ENCODE measurements around the gene KRI1.
A peak's percentile ranks its signal among the peaks of the same experiment; 100 is the strongest.
"Not testable (repeated sequence)": the region's sequence is repeated elsewhere in the genome, so short reads cannot be mapped to it uniquely, and the experiment has no call there.

The KRI1 gene

DNA sequence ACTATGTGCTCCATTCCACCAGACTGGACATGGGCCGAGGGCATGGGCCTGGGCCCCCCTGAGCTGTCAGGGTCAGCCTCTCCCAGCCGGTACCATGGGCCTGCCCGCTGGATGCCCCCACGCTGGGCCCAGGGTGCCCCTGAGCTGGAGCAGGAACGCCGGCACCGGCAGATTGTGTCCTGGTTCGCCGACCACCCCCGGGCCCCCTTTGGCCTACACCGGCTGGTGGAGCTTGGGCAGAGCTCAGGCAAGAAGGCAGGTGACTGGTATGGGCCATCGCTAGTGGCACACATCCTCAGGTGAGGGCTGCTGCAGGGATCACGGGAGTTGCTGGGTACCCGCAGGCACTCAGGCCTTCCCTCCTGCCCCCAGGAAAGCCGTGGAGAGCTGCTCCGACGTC is 19.0 kb downstream of the KRI1 start:
- no peak for DNase-seq

GRCh38 chr19:10544753-10545251 is 21.0 kb downstream of the KRI1 start:
- DNase-seq: no peak

DNA sequence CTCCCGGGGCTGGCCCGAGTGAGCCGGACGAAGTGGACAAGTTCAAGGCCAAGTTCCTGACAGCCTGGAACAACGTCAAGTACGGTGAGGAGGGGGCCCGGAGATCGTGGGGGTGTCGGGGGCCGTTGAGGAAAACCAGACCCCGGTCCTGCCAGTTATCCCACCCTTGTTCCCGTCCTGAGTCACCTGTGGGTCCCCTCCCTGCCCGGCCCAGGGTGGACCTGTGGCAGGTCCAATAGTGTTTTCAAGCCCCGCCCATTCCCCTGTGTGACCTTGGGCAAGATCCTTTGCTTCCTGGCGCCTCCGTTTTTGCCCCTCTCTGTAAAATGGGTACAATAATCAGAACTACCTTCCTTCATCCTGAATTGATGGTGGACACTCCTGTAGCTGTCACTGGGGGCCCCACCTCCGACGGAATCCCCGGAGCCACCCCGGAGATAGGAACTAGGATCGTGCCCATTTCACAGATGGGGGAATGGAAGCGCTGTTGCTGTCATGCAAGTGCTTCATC is 21.5 kb downstream of the KRI1 start:
- DNase-seq: no peak

DNA sequence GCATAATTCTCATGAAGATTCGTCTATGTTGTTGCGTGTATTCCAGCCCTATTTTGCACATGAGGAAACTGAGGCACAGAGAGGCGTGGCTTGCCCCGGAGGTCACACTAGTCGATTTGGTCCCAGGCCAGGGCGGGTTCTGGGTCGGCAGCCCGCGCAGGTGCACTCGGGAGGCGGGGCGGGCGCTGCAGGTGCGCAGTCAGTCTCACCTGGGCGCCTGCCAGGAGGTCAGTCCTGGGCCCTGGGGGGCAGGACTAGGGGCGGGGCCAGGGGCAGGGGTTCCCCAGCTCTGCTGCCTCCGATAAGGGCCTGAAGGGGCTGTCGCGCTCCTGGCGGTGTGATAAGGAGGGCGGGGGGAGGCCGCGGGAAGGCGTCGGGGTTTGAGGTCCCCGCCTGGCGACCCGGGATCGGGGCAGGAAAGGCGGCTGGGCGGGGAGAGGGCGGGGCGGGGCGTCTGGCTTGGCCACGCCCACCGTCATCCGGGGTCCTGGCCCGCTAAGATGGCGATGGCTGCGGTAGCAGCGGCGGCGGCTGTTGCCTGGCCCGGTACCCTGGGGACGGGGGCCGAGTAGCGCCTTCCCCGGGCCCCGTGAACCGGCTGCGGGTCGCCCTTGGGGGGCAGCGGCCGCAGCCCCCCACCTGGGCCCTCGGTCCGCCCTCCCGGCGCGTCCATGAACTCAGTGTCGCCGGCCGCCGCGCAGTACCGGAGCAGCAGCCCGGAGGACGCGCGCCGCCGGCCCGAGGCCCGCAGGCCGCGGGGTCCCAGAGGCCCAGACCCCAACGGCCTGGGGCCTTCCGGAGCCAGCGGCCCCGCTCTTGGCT is 22.2 kb downstream of the KRI1 start, which contains the start of gene ATG4D:
Gene ATG4D, plus strand, starts transcription at position 485 of the 822 bp plus-strand sequence. Its CDS starts 187 bp downstream, at position 672.
- peak; percentile 81 for DNase-seq

DNA sequence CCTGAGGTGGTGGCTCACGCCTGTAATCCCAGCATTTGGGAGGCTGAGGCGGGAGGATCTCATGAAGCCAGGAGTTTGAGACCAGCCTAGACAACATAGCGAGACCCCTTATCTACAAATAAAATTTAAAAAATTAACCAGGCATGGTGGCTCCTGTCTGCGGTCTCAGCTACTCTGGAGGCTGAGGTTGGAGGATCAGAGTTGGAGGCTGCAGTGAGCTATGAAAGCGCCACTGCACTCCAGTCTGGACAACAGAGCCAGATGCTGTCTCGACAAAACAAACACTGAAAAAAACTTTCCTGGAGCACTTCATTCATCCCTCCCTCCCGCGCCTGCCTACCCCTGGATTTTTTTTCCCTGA is 22.8 kb downstream of the KRI1 start:
- DNase-seq: no peak

DNA sequence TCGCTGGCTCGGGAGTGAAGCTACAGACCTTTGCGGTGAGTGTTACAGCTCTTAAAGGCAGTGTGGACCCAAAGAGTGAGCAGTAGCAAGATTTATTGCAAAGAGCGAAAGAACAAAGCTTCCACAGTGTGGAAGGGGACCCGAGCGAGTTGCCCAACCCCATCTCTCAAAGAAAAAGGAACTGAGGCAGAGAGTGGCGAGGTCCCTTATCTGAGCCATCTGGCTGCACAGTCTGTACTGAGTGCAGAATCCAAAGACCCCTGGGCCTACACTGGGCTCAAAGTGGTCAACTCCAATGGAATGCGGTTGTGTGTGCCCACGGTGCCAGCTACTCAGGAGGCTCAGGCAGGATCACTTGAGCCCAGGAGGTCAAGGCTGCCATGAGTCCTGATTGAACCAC is 26.8 kb downstream of the KRI1 start:
- DNase-seq: not testable (repeated sequence)

DNA sequence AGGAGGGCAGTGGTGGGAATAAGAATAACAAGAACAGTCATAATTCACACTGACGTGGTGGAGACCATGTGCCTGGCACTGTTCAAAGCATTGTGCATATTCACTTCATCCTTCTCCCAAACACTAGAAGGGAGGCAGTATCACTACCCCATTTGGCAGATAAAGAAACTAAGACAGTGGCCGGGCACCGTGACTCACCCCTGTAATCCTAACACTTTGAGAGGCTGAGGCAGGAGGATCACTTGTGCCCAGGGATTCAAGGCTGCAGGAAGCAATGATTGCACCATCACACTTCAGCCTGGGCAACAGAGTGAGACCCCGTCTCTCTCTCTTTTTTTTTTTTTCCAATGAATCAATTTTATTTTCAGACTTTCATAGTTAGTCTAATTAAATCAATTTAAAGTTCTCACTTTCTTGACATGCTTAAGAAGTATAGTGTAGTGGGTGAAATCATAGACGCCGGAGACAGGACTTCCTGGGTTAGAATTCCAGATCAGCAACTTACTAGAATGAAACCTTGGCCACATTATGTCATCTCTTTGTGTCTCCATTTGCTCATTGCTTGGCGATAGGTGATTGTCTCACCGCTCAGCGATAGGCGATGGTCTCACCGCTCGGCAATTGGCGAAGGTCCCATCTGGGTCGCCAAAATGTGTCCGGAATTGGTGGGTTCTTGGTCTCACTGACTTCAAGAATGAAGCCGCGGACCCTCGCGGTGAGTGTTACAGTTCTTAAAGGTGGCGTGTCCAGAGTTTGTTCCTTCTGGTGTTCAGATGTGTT is 27.4 kb downstream of the KRI1 start:
- no peak for DNase-seq

- DNase-seq: no peak
Measured at GRCh38 chr19:10537668-10538067, 28.1 kb downstream of the KRI1 start.

DNA sequence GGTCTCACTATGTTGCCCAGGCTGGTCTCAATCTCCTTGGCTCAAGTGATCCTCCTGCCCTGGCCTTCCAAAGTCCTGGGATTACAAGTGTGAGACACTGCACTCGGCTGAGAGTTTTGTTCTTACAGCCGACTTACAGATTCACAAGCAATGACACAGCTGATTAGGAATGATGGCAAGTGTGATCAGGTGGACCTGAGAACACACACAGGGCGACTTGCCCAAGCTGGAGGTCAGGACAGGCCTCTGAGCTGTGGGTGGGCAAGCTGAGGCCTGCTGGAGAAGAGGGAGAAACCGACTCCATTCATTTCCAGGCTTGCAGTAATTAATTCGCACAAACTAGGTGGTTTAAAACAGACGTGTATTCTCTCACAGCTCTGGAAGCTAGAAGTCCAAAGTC is 30.2 kb downstream of the KRI1 start:
- no peak for DNase-seq

DNA sequence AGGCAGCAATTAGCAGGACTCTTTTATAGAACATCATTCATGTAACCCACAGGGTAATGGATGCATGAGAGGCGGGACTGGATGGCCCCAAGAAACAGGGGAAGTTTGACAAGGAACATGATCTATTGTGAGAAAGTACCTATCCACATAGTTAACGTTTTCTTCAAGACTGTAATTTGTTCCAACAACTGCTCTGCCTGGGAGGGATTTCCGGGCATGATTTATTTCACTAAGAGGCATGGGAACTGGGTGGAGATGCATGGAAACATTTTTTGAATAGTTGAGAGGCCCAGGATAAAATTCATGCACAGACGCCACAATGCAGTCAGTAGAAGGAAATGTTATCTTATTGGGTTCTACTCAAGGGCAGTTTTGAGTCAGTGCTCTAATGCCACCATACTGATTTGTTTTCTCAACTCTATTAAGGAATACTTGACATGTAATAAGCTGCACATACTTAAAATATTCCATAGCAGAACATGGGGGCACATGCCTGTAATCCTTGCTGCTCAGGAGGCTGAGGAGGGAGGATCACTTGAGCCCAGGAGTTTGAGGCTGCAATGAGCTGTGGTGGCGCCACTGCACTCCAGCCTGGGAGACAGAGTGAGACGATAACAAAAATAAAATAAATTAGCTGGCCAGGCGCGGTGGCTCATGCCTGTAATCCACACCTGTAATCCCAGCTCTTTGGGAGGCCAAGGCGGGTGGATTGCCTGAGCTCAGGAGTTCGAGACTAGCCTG is 32.0 kb downstream of the KRI1 start:
- no peak for DNase-seq

GRCh38 chr19:10532457-10532856 is 33.4 kb downstream of the KRI1 start:
- no peak for DNase-seq

- not testable (repeated sequence) for DNase-seq
Measured at GRCh38 chr19:10526887-10527286, 38.9 kb downstream of the KRI1 start.

GRCh38 chr19:10525636-10526035 is 40.2 kb downstream of the KRI1 start:
- DNase-seq: no peak

DNA sequence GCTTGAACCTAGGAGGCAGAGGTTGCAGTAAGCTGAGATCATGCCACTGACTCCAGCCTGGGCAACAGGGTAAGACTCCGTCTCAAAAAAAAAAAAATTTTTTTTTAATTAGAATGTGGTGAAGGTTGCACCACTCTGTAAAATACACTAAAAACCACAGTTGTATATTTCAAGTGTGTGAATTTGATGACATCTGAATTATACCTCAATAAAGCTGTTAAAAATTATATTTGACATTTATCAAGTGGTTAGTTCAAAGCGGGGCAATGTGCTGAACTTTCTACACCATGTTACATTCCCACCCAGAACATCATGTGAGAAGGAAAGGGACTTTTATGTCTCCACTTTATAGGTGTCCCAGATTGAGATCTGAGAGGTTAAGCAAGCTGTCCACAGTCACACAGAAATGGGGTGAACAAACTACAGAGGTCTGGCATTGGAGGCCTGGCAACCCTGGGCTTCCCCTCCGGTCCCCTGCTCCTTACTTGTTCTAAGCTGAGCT is 42.6 kb downstream of the KRI1 start:
- no peak for DNase-seq

DNA sequence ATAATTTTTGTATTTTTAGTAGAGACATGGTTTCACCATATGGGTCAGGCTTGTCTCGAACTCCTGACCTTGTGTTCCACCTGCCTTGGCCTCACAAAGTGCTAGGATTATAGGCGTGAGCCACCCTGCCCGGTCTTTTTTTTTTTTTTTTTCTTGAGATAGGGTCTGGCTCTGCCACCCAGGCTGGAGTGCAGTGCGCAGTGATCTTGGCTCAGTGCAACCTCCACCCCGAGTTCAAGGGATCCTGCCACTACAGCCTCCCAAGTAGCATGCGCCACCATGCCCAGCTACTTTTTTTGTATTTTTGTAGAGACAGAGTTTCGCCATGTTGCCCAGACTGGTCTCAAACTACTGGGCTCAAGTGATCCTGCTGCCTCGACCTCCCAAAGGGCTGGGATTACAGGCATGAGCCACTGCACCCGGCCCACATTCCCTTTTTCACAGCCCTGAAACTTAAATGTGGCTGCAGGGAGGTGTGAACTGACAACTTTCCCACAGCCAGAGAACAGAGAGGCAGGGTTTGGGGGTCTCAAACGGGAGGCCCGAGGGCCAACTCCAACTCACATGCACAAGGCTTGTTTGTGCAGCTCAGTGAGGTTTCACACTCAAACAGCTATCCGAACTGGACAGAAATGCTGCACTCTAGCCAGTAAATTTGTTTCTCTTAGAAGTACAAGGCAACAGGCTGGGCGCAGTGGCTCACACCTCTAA is 44.2 kb downstream of the KRI1 start:
- no peak for DNase-seq

- no peak for DNase-seq
Measured at GRCh38 chr19:10520652-10521318, 45.0 kb downstream of the KRI1 start.

GRCh38 chr19:10519421-10519820 is 46.4 kb downstream of the KRI1 start:
- DNase-seq: no peak

DNA sequence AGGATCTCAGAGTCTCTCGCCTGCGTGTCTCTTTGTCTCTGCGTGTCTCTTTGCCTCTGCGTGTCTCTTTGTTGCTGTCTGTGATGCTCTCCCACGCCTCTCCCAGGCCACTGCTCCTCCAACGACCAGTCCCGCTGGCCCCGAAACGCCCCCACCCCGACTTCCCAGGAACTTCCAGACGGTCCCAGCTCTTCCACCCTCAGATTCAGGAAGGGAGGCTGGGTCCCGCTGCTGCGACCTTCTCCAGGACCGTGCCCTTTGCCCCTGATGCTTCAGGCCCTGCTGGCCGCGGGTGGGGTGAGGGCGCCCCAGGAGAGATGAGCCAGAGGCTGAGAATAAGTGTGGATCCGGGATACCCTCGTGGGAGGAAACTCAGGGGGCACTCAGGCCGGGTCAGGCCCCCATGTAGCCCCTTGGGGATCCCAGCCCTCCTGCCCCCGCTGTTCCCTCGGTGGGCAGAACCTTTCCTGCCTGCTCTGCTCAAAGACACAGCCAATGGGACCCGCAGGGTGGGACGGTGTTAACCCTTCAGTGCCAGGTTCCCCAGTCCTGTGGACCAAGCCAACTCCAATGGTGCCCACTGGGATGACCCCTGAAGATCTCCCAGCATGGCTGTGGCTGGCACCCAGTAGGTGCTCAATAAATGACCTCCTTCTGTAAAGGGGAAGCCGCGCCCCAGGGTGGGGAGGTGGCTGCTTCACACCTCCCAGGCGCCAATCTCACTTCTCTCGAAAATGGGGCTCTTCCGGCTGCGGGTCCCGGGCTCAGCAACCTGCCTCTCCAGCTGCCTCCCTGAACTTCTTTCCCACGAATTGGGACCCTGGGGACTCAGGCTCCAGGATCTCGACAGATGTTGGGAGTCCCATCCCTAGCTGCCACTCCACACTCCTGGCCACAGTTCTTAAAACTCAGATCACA is 47.1 kb downstream of the KRI1 start:
- no peak for DNase-seq

- DNase-seq: no peak
Measured at GRCh38 chr19:10517760-10518443, 47.9 kb downstream of the KRI1 start.

- no peak for DNase-seq
Measured at GRCh38 chr19:10517361-10517759, 48.5 kb downstream of the KRI1 start, which contains the start of gene S1PR5. S1PR5 (minus strand) TSS chr19:10517447; CDS start chr19:10515011, 2,436 bp downstream.

Measured in NCI-H526 treated with DMSO at 0.1 percent for 48 hours (cell line).